ENCODE data around the gene OR2A14. TPM values are rescaled to one million over a fixed set of nuclear protein-coding genes. Genes with fewer than 3 reads are reported as not detected.

OR2A14 gene
- total and polyA plus RNA-seq, 2 experiments from 2014 or later, result not detected

DNA sequence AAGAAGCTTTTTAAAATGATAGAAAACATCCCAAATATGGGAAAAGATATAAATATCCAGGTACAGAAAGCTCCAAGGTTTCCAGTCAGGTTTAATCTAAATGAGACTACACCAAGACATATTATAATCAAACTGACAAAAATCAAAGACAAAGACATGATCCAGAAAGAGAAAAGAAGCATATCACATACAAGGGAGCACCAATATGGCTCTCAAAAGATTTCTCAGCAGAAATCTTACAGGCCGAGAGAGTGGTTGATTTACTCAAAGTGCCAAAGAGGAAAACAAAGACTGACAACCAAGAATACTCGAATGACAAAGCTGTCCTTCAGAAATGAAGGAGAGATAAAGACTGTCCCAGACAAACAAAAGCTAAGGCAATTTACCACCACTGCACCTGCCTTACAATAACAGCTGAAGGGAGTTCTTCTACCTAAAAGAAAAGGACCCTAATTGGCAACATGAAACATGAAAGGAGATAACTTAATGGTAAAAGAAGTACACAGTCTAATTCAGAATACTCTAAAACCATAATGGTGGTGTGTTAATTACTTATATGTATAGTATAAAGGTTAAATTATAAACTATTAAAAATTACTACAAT lies 25.4 kb downstream of the OR2A14 start:
- Histone ChIP-seq H3F3A (replicated peaks; ENCODE audit: low read depth) (no peaks in the 10 kb centered on the region), H4K20me1 (replicated peaks; ENCODE audit: insufficient read depth) (no peaks in the 10 kb centered on the region), H3K4me2 (no peak overlapping the region), H3K79me2 (replicated peaks; ENCODE audit: insufficient read depth) (no peaks in the 10 kb centered on the region), H3K9me2 (ENCODE audit: insufficient read depth) (no peaks in the 10 kb centered on the region; the same call in 1 of the 2 replicates), H3K27ac (ENCODE audit: low read depth) (no peak overlapping the region), H2AFZ (no peak overlapping the region), H3K27me3 (ENCODE audit: insufficient read depth) (no peaks in the 10 kb centered on the region), H3K4me1 (ENCODE audit: insufficient read depth) (no peaks in the 10 kb centered on the region), H3K36me3 (ENCODE audit: insufficient read depth) (no peaks in the 10 kb centered on the region), H3K4me3 (no peak overlapping the region)
- TF ChIP-seq ZNF331 (CRISPR knock-in tag; IDR thresholded peaks at IDR 0.05; ENCODE audit: low read depth), result no peak
- TF ChIP-seq, protein P1, sequence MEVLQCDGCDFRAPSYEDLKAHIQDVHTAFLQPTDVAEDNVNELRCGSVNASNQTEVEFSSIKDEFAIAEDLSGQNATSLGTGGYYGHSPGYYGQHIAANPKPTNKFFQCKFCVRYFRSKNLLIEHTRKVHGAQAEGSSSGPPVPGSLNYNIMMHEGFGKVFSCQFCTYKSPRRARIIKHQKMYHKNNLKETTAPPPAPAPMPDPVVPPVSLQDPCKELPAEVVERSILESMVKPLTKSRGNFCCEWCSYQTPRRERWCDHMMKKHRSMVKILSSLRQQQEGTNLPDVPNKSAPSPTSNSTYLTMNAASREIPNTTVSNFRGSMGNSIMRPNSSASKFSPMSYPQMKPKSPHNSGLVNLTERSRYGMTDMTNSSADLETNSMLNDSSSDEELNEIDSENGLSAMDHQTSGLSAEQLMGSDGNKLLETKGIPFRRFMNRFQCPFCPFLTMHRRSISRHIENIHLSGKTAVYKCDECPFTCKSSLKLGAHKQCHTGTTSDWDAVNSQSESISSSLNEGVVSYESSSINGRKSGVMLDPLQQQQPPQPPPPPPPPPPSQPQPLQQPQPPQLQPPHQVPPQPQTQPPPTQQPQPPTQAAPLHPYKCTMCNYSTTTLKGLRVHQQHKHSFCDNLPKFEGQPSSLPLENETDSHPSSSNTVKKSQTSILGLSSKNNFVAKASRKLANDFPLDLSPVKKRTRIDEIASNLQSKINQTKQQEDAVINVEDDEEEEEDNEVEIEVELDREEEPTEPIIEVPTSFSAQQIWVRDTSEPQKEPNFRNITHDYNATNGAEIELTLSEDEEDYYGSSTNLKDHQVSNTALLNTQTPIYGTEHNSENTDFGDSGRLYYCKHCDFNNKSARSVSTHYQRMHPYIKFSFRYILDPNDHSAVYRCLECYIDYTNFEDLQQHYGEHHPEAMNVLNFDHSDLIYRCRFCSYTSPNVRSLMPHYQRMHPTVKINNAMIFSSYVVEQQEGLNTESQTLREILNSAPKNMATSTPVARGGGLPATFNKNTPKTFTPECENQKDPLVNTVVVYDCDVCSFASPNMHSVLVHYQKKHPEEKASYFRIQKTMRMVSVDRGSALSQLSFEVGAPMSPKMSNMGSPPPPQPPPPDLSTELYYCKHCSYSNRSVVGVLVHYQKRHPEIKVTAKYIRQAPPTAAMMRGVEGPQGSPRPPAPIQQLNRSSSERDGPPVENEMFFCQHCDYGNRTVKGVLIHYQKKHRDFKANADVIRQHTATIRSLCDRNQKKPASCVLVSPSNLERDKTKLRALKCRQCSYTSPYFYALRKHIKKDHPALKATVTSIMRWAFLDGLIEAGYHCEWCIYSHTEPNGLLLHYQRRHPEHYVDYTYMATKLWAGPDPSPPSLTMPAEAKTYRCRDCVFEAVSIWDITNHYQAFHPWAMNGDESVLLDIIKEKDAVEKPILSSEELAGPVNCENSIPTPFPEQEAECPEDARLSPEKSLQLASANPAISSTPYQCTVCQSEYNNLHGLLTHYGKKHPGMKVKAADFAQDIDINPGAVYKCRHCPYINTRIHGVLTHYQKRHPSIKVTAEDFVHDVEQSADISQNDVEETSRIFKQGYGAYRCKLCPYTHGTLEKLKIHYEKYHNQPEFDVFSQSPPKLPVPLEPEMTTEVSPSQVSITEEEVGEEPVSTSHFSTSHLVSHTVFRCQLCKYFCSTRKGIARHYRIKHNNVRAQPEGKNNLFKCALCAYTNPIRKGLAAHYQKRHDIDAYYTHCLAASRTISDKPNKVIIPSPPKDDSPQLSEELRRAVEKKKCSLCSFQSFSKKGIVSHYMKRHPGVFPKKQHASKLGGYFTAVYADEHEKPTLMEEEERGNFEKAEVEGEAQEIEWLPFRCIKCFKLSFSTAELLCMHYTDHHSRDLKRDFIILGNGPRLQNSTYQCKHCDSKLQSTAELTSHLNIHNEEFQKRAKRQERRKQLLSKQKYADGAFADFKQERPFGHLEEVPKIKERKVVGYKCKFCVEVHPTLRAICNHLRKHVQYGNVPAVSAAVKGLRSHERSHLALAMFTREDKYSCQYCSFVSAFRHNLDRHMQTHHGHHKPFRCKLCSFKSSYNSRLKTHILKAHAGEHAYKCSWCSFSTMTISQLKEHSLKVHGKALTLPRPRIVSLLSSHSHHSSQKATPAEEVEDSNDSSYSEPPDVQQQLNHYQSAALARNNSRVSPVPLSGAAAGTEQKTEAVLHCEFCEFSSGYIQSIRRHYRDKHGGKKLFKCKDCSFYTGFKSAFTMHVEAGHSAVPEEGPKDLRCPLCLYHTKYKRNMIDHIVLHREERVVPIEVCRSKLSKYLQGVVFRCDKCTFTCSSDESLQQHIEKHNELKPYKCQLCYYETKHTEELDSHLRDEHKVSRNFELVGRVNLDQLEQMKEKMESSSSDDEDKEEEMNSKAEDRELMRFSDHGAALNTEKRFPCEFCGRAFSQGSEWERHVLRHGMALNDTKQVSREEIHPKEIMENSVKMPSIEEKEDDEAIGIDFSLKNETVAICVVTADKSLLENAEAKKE (CRISPR knock-in tag; IDR thresholded peaks at IDR 0.05), result no peak
- TF ChIP-seq CTCF (conservative IDR thresholded peaks at IDR 0.05; ENCODE audit: low read depth in 2 of 2), result no peak
- no peak for TF ChIP-seq CREB1 (CRISPR knock-in tag; IDR thresholded peaks at IDR 0.05; ENCODE audit: low read depth)
- no peak for TF ChIP-seq NANOG (IDR thresholded peaks at IDR 0.05; ENCODE audit: borderline replicate concordance)
- TF ChIP-seq, protein P2, sequence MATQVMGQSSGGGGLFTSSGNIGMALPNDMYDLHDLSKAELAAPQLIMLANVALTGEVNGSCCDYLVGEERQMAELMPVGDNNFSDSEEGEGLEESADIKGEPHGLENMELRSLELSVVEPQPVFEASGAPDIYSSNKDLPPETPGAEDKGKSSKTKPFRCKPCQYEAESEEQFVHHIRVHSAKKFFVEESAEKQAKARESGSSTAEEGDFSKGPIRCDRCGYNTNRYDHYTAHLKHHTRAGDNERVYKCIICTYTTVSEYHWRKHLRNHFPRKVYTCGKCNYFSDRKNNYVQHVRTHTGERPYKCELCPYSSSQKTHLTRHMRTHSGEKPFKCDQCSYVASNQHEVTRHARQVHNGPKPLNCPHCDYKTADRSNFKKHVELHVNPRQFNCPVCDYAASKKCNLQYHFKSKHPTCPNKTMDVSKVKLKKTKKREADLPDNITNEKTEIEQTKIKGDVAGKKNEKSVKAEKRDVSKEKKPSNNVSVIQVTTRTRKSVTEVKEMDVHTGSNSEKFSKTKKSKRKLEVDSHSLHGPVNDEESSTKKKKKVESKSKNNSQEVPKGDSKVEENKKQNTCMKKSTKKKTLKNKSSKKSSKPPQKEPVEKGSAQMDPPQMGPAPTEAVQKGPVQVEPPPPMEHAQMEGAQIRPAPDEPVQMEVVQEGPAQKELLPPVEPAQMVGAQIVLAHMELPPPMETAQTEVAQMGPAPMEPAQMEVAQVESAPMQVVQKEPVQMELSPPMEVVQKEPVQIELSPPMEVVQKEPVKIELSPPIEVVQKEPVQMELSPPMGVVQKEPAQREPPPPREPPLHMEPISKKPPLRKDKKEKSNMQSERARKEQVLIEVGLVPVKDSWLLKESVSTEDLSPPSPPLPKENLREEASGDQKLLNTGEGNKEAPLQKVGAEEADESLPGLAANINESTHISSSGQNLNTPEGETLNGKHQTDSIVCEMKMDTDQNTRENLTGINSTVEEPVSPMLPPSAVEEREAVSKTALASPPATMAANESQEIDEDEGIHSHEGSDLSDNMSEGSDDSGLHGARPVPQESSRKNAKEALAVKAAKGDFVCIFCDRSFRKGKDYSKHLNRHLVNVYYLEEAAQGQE (IDR thresholded peaks at IDR 0.05; ENCODE audit: unreplicated experiment), result no peak
- TF ChIP-seq POLR2AphosphoS5 (IDR thresholded peaks at IDR 0.05; ENCODE audit: low read depth), result no peak
- no peak for TF ChIP-seq EZH2phosphoT487 (IDR thresholded peaks at IDR 0.05; ENCODE audit: unreplicated experiment)
- no peak for TF ChIP-seq ZNF114 (CRISPR knock-in tag; IDR thresholded peaks at IDR 0.05)
- Mint-ChIP-seq H3K27ac (no peak overlapping the region), H3K4me1 (no peaks in the 10 kb centered on the region), H3K4me3 (no peak overlapping the region), H3K27me3 (ENCODE audit: insufficient read depth, low read depth, poor library complexity) (no peaks in the 10 kb centered on the region), H3K36me3 (ENCODE audit: low read depth) (peaks cover 14% of the 10 kb centered on the region), H3K9me3 (peaks cover 51% of the 10 kb centered on the region)
- no peak for ATAC-seq
- no peak for DNase-seq (ENCODE audit: low spot score)
